GM19438 (cell line): ENCODE data around the gene FNDC3A.

ENCODE experiments used
- ATAC-seq: cut with Tn5 transposase; IDR thresholded peaks from one replicate; pipeline ENCODE4 v1.9.1; 2021; ENCODE audit warnings: low read depth; ENCODE audit not compliant: unreplicated experiment

Gene FNDC3A

DNA sequence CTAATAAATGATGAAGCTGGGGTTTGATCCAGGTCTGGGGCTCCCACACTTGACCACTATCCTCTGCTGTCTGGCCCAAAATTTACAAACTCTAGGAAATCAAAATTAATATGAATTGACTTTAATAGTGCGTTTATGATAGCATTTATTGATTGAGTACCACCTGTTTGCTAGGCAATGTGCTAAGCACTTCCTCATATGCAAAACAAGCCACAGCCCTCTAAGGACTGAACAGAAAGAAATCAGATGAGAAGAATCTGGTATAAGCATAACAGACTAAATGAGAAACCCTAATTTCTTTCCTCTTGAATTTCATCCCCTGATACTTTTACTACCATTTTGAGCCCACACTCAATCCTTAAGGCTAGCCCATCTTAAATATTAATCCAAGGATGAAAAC lies 237.8 kb downstream of the FNDC3A start:
- no peak for ATAC-seq

DNA sequence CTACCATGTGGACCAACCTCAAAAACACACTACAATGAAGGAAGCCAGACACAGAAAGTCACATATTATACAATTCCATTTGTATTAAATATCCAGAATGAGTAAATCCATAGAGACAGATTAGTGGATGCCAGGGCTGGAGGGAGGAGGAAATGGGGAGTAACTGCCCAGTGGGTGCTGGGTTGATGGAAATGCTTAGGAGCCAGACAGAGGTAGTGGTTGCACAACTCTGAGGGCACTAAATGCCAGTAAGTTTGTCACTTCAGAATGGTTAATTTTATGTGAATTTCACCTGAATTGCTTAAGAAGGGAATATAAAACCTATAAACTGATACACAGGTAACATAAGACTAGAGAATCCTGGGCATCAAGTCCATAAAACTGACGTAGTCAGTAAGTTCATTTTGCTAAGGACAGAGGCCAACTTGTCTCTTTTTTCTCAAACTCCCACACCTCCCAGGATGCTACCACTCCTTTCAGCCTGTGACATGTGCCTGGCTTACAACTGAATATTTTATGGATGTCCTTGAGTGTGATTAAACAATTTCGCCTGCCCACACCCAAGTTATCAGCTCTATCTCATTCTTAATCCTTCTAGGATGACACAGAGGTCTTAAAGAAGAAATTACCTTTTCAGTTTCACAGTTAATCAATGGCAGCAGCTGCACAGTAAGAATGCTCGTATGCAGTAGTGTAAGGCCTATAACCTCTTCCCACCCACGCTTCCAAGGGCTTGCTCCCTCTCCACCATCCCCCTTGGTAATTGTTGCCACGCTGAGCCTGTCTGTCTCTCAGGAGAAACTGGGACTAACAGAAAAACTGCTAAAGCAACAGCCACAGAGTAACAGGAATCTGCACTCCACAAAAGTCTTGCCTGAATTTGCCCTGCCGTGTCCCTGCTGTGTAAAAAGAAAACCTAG lies 238.5 kb downstream of the FNDC3A start:
- no peak for ATAC-seq

DNA sequence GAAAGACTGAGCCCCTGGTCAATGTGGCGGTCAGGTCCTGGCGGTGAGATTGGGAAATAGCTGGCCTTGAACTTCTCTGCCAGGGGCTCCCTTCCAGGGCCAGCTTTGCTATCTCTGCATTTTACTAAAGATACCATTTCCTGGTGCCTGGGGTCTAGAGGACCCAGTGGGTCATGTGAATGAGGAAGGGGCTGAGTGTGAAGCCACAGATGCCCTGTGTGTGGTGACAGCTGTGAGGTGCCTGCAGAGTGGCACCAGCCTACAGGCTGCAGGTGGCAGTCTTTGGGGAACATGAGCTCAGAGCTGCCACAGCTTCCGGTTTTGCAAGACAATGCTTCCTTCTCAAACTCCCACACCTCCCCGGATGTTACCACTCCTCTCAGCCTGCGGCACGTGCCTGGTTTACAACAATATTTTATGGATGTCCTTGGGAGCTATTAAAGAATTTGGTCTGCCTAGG lies 239.2 kb downstream of the FNDC3A start:
- ATAC-seq = no peak

DNA sequence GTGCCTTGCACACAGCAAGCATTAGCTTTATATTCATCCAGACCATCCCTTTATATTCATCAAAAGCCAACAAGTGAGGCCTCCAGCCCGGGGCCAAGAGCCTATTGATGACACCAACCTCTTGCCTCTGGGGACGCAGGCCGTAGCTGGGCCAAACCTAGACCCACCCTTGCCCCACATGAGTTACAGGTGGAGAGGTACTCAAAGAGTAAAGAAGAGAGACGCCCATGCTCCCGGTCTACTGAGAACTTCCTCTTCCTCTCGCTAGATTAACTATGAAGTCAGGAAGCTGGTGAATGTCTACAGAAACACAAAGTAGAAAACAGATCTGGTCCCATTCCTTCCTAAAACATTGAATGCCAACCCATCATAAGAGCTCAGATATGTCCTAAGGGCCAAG lies 240.6 kb downstream of the FNDC3A start:
- no peak for ATAC-seq

DNA sequence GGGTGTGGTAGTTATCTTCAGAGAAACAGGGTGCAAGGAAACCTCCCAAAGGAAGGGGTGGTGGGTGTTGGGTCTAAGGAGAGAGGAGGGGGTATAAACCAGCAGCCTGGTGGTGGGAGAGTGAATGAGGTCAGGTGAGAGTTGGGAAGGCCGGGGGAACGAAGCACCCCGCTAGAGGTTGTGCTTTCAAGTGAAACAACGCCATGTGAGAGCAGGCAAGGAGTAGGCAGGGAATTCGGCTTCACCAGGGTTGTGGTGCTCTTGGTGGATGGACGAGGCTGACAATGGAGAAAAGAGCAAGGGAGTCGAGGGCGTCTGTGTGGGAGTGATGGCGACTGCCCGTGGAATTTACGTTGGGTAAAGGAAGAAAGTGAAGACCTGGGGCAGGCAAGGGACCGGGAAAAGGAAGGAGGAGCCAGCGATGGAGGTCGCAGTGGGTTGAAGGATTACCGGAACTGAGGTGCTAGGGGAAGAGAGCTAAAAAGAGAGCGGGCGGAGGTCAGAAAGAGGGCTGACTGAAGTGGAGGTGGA lies 242.3 kb downstream of the FNDC3A start:
- no peak for ATAC-seq

DNA sequence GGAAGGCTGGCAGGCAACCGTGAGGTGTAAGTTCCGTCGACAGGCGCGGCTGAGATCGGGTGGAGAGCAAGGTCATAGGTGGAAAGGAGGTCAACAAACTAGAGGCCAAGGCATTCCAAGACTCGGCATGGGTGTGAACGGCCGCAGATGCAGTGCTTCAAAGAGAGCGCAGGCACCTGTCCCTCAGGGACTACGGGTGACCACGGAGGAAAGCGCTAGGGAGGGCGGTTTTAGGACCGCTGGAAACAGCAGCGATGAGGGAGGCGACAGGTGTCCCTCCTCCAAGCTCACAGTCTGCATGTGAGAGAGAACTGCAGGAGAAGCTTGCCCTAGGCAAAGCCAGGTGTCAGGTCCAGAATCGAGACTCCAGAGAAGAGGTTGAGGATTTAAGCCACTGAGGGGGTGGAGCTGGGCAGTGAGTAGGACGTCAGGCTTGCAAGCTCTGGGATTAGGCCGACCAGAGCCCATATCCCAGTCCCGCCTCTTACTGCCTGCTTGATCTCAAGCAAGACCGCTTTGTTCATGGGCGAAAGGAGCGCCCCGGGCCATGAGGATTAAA lies 242.9 kb downstream of the FNDC3A start:
- ATAC-seq = no peak

DNA sequence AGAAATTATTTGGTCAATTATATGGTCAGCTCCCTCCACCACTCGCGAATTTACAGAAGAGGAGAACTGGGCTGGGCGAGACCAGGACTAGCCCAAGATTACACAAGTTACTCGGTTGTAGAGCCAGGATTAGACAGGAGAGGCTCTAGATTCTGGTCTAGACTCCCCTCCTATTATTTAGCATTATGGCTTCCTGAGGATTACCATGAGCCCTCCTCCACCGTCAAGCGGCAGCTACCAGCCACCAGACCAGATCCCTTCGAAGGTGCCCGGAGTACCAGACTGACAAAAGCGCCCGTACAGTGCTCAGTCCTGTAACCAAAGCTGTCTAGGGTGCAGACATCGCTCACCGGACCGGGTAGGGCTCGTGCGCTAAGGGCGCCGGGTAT lies 243.9 kb downstream of the FNDC3A start:
- ATAC-seq = no peak

DNA sequence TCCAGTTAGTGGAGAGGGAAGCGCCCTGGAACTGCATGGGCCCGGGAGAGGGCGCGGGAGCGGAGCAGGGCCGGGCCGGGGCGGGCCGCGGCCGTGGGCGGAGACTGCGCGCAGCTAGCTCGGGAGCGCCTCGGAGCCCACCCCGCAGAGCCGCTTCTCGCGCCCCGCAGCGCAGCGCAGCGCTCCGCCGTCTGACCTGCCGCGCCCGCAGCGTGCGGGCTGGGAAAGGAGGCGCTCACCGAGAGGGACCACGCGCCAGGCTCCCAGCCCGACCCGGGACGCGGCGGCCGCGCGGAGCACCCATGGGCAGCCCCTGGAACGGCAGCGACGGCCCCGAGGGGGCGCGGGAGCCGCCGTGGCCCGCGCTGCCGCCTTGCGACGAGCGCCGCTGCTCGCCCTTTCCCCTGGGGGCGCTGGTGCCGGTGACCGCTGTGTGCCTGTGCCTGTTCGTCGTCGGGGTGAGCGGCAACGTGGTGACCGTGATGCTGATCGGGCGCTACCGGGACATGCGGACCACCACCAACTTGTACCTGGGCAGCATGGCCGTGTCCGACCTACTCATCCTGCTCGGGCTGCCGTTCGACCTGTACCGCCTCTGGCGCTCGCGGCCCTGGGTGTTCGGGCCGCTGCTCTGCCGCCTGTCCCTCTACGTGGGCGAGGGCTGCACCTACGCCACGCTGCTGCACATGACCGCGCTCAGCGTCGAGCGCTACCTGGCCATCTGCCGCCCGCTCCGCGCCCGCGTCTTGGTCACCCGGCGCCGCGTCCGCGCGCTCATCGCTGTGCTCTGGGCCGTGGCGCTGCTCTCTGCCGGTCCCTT lies 244.5 kb downstream of the FNDC3A start, which contains the start of gene MLNR:
Gene MLNR, plus strand, starts transcription at position 303 of the 820 bp plus-strand sequence. Its CDS starts 0 bp downstream, at position 303.
- ATAC-seq = no peak

DNA sequence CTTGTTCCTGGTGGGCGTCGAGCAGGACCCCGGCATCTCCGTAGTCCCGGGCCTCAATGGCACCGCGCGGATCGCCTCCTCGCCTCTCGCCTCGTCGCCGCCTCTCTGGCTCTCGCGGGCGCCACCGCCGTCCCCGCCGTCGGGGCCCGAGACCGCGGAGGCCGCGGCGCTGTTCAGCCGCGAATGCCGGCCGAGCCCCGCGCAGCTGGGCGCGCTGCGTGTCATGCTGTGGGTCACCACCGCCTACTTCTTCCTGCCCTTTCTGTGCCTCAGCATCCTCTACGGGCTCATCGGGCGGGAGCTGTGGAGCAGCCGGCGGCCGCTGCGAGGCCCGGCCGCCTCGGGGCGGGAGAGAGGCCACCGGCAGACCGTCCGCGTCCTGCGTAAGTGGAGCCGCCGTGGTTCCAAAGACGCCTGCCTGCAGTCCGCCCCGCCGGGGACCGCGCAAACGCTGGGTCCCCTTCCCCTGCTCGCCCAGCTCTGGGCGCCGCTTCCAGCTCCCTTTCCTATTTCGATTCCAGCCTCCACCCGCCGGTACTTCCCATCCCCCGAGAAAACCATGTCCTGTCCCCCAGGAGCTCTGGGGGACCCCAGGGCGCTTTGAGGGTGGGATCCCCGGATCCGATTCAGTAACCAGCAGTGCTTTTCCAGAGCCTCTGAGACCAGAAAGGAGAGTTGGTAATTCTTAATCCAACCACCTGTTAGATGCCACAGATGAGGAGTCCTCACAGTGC lies 245.3 kb downstream of the FNDC3A start:
- no peak for ATAC-seq

DNA sequence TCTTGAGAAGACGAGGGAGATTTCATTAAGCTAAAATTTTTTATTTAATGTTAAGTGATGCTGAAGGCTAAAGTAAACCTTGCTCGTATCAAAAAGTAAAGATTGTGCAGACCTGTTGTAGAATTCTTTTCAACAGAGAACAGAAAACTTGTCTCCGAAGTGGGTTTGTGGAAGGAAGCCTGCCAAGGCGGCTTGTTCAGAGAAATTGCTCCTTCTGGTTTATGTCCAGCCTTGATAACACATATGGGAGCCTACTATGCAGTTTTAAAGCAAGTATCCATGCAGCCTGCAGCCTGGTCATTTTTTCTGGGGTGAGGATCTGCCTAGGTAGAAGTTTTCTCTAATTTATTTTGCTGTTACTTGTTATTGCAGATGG lies 245.9 kb downstream of the FNDC3A start:
- ATAC-seq = no peak

DNA sequence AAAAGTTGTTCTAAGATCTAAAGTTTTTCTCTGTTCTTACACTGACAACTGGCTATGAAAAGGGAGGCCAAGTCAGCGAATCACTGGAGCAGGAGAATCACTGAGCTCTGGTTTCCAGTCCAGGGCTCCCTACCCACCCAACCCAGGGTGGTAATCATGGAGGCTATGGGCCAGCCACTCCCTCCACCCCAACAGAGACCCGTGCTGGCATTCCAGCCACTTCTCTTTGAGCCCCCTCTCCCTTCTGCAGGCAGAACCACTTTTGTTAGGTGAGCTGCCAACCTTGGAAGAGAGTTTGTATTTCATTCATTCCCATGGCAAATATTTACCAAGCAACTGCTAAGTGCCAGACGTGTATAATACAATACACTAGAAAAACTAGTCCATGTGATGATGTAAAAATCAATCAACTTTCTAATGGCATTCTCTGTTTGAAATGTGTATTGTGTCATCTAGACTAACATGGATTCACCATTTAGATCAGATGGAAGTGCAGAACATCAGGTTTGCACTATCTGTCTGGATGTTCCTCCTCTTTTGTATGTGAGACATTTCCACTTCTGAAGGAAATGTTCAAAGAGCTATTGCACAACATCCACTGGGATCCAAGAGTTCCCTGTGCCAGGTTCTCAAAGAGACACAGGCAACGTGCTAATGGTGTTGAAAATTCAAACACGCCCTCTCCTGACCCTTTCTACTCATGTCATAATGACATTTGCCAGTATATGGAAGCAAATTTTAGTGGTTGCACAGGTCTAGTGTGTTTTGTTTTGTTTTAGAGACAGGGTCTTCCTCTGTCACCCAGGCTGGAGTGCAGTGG lies 249.7 kb downstream of the FNDC3A start:
- ATAC-seq = no peak

DNA sequence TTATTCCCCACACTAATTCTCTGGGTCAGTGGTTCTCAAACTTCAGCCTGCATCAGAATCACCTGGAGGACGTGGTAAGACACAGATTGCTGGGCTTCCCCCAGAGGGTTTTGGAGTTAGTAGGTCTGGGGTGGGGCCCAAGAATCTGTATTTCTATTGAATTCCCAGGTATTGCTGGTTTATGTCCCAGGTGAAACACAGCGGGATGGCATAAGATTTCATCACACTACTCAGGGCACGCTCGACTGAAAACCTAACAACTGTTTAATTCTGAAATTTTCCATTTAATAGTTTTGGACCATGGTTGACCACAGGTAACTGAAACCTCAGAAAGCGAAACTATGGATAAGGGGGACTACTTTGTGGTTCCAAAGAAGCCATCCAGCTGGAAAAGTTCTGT lies 250.9 kb downstream of the FNDC3A start:
- ATAC-seq = no peak

DNA sequence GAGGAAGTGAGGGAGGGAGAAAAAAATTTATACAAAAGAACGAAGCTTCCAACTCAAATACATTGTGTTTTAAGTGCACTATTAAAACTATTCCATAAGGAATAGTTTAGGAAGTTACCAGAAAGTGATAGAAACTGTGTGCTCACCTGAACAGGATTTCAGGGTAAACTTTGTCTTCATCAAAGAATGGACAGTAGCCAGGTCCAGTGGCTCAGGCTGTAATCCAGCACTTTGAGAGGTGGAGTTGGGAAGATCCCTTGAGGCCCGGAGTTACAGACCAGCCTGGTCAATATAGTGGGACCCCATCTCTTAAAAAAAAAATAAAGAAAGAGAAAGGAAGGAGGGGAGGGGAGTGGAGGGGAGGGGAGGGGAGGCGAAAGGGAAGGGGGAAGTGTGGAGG lies 259.0 kb downstream of the FNDC3A start:
- ATAC-seq = no peak

DNA sequence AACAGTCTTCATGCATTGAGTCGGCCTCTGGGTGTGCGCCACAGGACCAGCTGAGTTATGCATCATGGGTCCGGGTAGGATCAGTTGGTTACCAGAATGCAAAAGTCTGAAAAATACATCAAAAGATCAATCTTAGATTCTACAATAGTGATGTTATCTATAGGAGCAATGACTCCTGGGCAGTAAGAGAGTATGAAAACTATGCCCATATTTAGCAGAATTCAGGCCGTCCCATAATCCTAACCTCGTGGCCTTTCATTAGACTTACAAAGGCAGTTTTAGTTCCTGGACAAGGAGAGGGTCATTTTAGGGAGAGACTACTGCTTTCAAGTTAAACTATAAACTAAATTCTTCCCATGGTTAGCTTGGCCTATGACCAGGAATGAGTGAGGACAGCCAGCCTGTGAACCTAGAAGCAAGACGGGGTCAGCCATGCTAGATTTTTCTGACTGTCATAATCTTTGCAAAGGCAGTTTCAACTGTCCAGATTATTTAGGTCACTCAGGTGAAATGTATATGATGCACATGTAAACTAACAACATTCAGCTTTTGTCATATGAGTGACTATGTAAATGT lies 260.2 kb downstream of the FNDC3A start:
- ATAC-seq = no peak

DNA sequence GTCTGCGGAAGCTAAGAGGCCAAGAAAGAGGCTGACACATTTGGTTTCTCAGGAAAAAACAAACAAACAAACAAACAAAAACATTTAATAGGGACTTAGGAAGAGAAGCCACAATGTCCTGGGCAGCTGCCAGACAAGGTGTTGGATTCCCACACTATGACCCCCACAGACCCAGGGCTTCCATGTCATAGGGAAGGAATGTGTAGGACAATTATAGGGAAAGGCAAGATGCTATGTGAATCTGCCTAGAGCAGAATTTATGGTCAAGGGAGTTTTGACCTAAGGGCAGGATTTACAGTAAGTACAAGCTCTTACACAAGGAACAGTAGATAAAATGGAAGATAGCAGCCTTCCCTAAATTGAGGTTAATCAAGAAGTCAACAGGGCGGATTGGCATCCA lies 262.9 kb downstream of the FNDC3A start:
- no peak for ATAC-seq

DNA sequence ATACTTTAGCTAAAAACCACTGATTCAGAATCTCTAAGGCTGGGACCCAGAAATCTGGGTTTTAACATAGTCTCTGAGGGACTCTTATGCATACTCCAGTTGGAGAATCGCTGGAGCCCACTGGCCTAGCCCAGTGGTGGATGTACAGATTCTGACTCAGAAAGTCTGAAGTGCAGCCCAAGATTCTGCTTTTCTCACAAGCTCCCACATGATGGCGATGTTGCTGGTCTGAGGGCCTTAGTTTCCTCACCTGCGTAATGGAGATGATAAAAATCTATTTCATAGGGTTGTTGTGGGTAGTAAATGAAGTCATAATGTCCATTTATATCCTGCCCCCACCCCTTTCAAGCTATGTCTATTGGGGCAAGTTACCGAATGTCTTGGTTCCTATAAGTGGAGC lies 264.3 kb downstream of the FNDC3A start:
- ATAC-seq = no peak

DNA sequence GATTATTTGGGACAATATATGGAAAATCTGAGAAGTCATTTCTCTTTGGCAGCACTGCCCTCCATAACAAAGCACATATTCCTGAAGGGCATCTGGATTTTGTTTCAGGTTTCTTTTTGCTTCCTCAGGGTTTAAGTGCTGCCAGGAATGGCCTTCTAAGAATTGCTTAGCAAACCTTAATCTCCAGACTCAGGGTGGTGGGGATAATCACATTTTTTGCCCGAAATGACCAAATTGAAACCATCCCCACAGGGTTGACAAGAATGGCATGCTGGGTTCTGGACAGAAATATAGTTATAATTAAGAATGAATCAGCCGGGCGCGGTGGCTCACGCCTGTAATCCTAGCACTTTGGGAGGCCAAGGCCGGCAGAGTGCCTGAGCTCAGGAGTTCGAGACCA lies 265.6 kb downstream of the FNDC3A start:
- no peak for ATAC-seq

DNA sequence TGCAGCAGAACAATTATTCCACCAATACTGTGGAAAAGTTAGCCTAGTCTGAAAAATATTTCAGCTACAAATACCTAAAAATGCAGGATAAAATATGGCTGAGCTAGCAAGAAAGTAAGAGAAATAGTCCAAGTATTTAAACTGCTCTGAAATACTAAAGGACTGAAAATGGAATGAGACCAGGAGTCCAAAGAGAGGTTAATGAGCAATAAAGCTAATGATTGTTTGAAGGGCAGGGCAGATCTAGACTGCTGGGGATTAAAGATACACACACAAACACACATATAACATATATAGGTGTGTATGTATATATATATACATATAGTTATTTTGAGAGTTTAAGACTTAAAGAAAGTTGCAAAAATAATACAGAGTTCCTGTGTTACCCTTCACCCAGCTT lies 269.4 kb downstream of the FNDC3A start:
- no peak for ATAC-seq
